ENCODE results near the gene GRID2IP. TPM values are rescaled to one million over a fixed set of nuclear protein-coding genes. Genes with fewer than 3 reads are reported as not detected.

GRID2IP gene
- total and polyA plus RNA-seq, 2 donors from 2014 or later, result 0.11 to 0.76 TPM

DNA sequence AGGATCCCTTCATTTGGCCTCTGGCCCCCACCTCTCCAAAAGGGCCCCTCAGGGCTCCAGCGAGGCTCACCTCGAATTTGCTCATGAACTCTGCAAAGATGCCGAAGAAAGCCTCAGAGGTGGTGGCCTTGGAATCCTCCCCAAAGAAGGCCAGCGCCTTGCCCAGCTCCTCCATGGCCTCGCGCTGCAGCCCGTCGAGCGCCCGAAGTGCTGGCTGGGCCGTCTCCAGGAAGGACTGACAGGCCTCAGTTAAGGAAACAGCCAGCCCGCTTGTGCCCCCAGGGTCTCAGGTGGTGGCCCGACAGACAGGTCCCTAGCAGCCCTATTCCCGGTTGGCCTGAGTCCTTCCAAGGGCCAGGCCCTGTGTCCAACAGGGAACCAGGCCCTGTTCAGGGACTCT, 53.3 kb downstream of the GRID2IP start:
- intact Hi-C loops (cut with DNase I), result no loop called here
- H3K4me3 ChIP-seq (ENCODE audit: low read length in 3 of 3), result no peak overlapping the region
- no peaks in the 10 kb centered on the region for H3K9me3 ChIP-seq (ENCODE audit: control insufficient read depth in 2 of 3, insufficient read depth in 1 of 3, low read length in 3 of 3)
- FAIRE-seq, result no peak
- peak in 1 of 5 donors; percentile 46 for DNase-seq
- H3K27ac ChIP-seq (ENCODE audit: low read depth in 2 of 2, low read length in 2 of 2), result no peak overlapping the region
- no peak overlapping the region for H3K9ac ChIP-seq (ENCODE audit: low read length in 3 of 3)
- no peak for TF ChIP-seq CTCF (IDR thresholded peaks at IDR 0.05; ENCODE audit: borderline replicate concordance, extremely low read depth, insufficient read depth)
- no peaks in the 10 kb centered on the region for H3K36me3 ChIP-seq (ENCODE audit: control insufficient read depth in 2 of 3, insufficient read depth in 3 of 3, low read length in 3 of 3)
- peaks cover 0 to 2% (median 0%) of the 10 kb centered on the region in 3 donors for H3K4me1 ChIP-seq (ENCODE audit: control insufficient read depth in 2 of 3, insufficient read depth in 2 of 3, low read depth in 1 of 3, low read length in 3 of 3)
- H3K27me3 ChIP-seq (ENCODE audit: control insufficient read depth, insufficient read depth, low read length), result no peaks in the 10 kb centered on the region

DNA sequence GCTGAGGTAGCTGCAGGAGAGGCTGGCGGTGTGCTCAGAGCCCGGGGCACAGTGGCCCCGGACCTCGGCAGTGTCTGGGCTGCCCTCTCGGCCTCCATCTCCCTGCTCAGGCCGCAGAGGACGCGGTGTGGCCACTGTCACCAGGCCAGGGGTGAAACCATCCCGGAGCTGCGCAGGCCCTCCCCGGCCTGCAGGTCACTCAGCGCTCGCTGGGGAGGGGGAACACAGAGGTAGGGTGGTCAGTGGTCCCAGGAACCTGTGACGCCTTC, 53.7 kb downstream of the GRID2IP start:
- H3K4me3 ChIP-seq (ENCODE audit: low read length in 3 of 3), result no peak overlapping the region
- no peaks in the 10 kb centered on the region for H3K4me1 ChIP-seq (ENCODE audit: control insufficient read depth in 2 of 3, insufficient read depth in 2 of 3, low read depth in 1 of 3, low read length in 3 of 3)
- H3K27me3 ChIP-seq (ENCODE audit: control insufficient read depth, insufficient read depth, low read length), result no peaks in the 10 kb centered on the region
- no peak overlapping the region for H3K27ac ChIP-seq (ENCODE audit: low read depth in 2 of 2, low read length in 2 of 2)
- no peaks in the 10 kb centered on the region for H3K9me3 ChIP-seq (ENCODE audit: control insufficient read depth in 2 of 3, insufficient read depth in 1 of 3, low read length in 3 of 3)
- FAIRE-seq (no peak), DNase-seq (peak in 1 of 5 donors; percentile 56)
- H3K9ac ChIP-seq (ENCODE audit: low read length in 3 of 3), result no peak overlapping the region
- no peaks in the 10 kb centered on the region for H3K36me3 ChIP-seq (ENCODE audit: control insufficient read depth in 2 of 3, insufficient read depth in 3 of 3, low read length in 3 of 3)
- intact Hi-C loops (cut with DNase I), result no loop called here
- no peak for TF ChIP-seq CTCF (IDR thresholded peaks at IDR 0.05; ENCODE audit: borderline replicate concordance, extremely low read depth, insufficient read depth)

DNA sequence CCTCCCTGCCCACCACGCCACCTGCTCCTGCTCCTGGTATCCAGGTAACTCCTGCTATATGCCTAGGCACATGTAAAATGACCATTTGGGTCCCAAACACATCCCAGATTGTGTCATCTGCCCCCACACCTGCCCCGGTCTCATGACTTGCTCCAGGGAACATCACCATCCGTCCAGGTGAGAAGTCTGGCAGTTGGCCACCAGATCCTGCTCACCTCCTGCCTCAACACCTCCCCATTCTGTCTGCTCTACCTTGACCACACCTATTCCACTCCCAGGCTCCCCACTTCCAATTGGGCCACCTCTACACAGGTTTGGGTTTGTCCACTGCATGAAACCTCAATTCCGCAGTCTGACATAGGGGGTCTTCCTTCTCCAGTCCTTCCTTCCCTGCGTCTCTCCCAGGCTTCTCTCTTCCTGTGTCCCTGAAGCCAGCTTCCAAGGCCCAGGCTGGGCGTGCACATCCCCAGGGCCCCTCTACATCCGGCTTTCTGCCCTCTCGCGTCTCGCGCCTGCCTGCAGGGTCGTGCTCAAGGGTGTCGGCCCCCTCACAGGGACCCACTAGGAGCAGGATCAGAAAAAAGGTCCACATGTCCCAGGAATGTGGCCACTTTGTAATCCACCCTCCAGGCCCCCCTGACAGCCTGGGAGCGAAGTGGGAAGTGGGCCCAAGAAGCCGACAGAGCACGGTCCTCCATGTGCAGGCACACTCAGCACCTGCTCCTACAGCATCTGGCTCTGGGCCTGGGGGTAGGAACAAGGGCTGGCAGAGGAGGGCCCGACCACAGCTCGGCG, 54.2 kb downstream of the GRID2IP start:
- Histone ChIP-seq H3K9ac (ENCODE audit: low read length in 3 of 3) (no peak overlapping the region), H3K27ac (ENCODE audit: low read depth in 2 of 2, low read length in 2 of 2) (no peak overlapping the region), H3K9me3 (ENCODE audit: control insufficient read depth in 2 of 3, insufficient read depth in 1 of 3, low read length in 3 of 3) (no peaks in the 10 kb centered on the region), H3K27me3 (ENCODE audit: control insufficient read depth, insufficient read depth, low read length) (no peaks in the 10 kb centered on the region), H3K4me1 (ENCODE audit: control insufficient read depth in 2 of 3, insufficient read depth in 2 of 3, low read depth in 1 of 3, low read length in 3 of 3) (no peaks in the 10 kb centered on the region), H3K4me3 (ENCODE audit: low read length in 3 of 3) (no peak overlapping the region), H3K36me3 (ENCODE audit: control insufficient read depth in 2 of 3, insufficient read depth in 3 of 3, low read length in 3 of 3) (no peaks in the 10 kb centered on the region)
- no peak for FAIRE-seq
- no peak for TF ChIP-seq CTCF (IDR thresholded peaks at IDR 0.05; ENCODE audit: borderline replicate concordance, extremely low read depth, insufficient read depth)
- intact Hi-C loops (cut with DNase I), result no loop called here
- peak in 1 of 5 donors; percentile 68 for DNase-seq
